K562 (cell line): ENCODE results near the gene PNMA8A. TPM values are rescaled to one million over a fixed set of nuclear protein-coding genes. Genes with fewer than 3 reads are reported as not detected.

ENCODE experiments used
- ATAC-seq: fragments of 200-7000 bp; cut with Tn5 transposase; 3 replicates; pipeline ENCODE4 v1.9.1; 2020; ENCODE audit warnings: moderate library complexity
- BruUV-seq: library from RNA; stranded (reverse); fragments of 400-500 nt; replicated peaks from 2 replicates; lab custom pipeline; 2021; lab: Mats Ljungman, UMichigan
- CTCF ChIA-PET: fragments of 300-600 bp; formaldehyde crosslinking; extraction: SDS; loops from one replicate; lab custom pipeline; 2021; ENCODE audit warnings: low intra/inter-chr PET ratio; lab: Yijun Ruan, JAX
- POLR2A ChIA-PET: fragments of 300-600, 350-650 bp; sonication (Branson Sonifier 250); formaldehyde crosslinking; extraction: SDS; loops from one replicate; lab custom pipeline; 2021; ENCODE audit warnings: antibody characterized with exemption, inconsistent platforms; lab: Yijun Ruan, JAX
- DNase-seq, 4 experiments: peaks; one replicate each; pipeline versions ENCODE4 v3.0.0 to v3.0.0-alpha.2; 2011 to 2018; ENCODE audit warnings: low spot score in 3 of 4, mixed read lengths in 3 of 4; ENCODE audit errors: extremely low read depth in 1 of 4
- FAIRE-seq: peaks from 2 replicates; lab custom pipeline; 2011; peaks lifted over from hg19 to GRCh38; lab: Jason Lieb, UNC
- H2AFZ ChIP-seq: 2 replicates; pipeline ENCODE4 v1.6.0; 2011; ENCODE audit warnings: low read depth, low read length, control low read depth, inconsistent platforms
- H3K27ac ChIP-seq: fragments of 200-600 bp; 3 replicates; pipeline ENCODE4 v1.8.0; 2011; ENCODE audit warnings: low read depth, mild to moderate bottlenecking, control low read depth, inconsistent platforms, low read length, moderate library complexity, mixed read lengths; ENCODE audit errors: extremely low read depth
- H3K27me3 ChIP-seq, 2 experiments: fragments of 300-600 bp in 1 of 2; 2 replicates in 1 of 2; 3 replicates in 1 of 2; pipeline versions ENCODE4 v1.6.0 to v1.8.0; 2011; ENCODE audit warnings: inconsistent platforms in 2 of 2, low read length in 2 of 2, mild to moderate bottlenecking in 1 of 2, mixed read lengths in 1 of 2, moderate library complexity in 1 of 2; ENCODE audit not compliant: control insufficient read depth in 2 of 2, insufficient read depth in 2 of 2
- H3K36me3 ChIP-seq: fragments of 300-600 bp; 3 replicates; pipeline ENCODE4 v1.8.0; 2011; ENCODE audit warnings: mild to moderate bottlenecking, low read length, inconsistent platforms; ENCODE audit not compliant: control insufficient read depth, insufficient read depth
- H3K4me1 ChIP-seq, 2 experiments: fragments of 200-600 bp in 1 of 2; replicated peaks in 1 of 2; 2 replicates in 1 of 2; 3 replicates in 1 of 2; pipeline versions ENCODE4 v1.5.1 to v1.8.0; 2011; ENCODE audit warnings: inconsistent platforms in 2 of 2, low read length in 2 of 2, mild to moderate bottlenecking in 1 of 2, mixed read lengths in 1 of 2, moderate library complexity in 1 of 2; ENCODE audit not compliant: control insufficient read depth in 2 of 2, insufficient read depth in 2 of 2
- H3K4me2 ChIP-seq: 2 replicates; pipeline ENCODE4 v1.6.1; 2011; ENCODE audit warnings: low read length, control low read depth, inconsistent platforms, mixed read lengths; ENCODE audit not compliant: insufficient read depth
- H3K4me3 ChIP-seq: fragments of 200-600 bp; sonication (generic), shearing (Covaris generic); 2 replicates; pipeline ENCODE4 v1.5.1; 2016; ENCODE audit warnings: control low read depth, inconsistent platforms
- H3K79me2 ChIP-seq: fragments of 200-600 bp; 3 replicates; pipeline ENCODE4 v1.8.0; 2011; ENCODE audit warnings: low read length, inconsistent platforms; ENCODE audit not compliant: control insufficient read depth, insufficient read depth
- H3K9ac ChIP-seq, 2 experiments: 2 replicates each; pipeline versions ENCODE4 v1.6.0 to v1.6.1; 2011; ENCODE audit warnings: low read depth in 2 of 2, low read length in 2 of 2, control low read depth in 1 of 2, inconsistent platforms in 1 of 2, mild to moderate bottlenecking in 1 of 2, mixed read lengths in 1 of 2; ENCODE audit not compliant: insufficient read depth in 1 of 2
- H3K9me1 ChIP-seq: one replicate; pipeline ENCODE4 v1.6.0; 2011; ENCODE audit warnings: inconsistent platforms, mild to moderate bottlenecking, low read length, moderate library complexity; ENCODE audit not compliant: control insufficient read depth, insufficient read depth
- H3K9me3 ChIP-seq: replicated peaks from 2 replicates; pipeline ENCODE4 v1.5.1; 2011; ENCODE audit warnings: low read depth, low read length, inconsistent platforms; ENCODE audit not compliant: control insufficient read depth, insufficient read depth
- H4K20me1 ChIP-seq: replicated peaks from 2 replicates; pipeline ENCODE4 v1.6.1; 2011; ENCODE audit warnings: low read length, inconsistent platforms, mixed read lengths; ENCODE audit not compliant: control insufficient read depth, insufficient read depth
- DIDO1 ChIP-seq: fragments of 450-650 bp; IDR thresholded peaks from 2 replicates; pipeline ENCODE4 v1.6.1; 2016; ENCODE audit warnings: low read depth, missing biosample characterization, missing genetic modification characterization
- DLX4 ChIP-seq: fragments of 250-450 bp; sonication (Bioruptor Pico); IDR thresholded peaks from 2 replicates; pipeline ENCODE4 v1.6.1; 2021; ENCODE audit warnings: mild to moderate bottlenecking
- FOXP4 ChIP-seq: sonication (generic); formaldehyde crosslinking; IDR thresholded peaks from 2 replicates; pipeline ENCODE4 v1.8.0; 2022; ENCODE audit warnings: mild to moderate bottlenecking, missing genetic modification reagents, borderline replicate concordance
- HNRNPLL ChIP-seq: fragments of 200-400 bp; formaldehyde crosslinking; IDR thresholded peaks from 2 replicates; pipeline ENCODE4 v1.6.1; 2017; ENCODE audit warnings: low read length, low read depth, mild to moderate bottlenecking; ENCODE audit not compliant: poor library complexity, severe bottlenecking
- MAFF ChIP-seq: IDR thresholded peaks from 2 replicates; pipeline ENCODE4 v1.6.1; 2012; ENCODE audit warnings: low read length, improper control_type of control experiment
- OTX1 ChIP-seq: fragments of 450-650 bp; formaldehyde crosslinking; IDR thresholded peaks from 2 replicates; pipeline ENCODE4 v1.4.0; 2022; ENCODE audit warnings: mild to moderate bottlenecking
- TCFL5 ChIP-seq: fragments of 250-450 bp; sonication (Bioruptor Pico); conservative IDR thresholded peaks from 2 replicates; pipeline ENCODE4 v1.6.1; 2021; ENCODE audit warnings: mild to moderate bottlenecking, moderate library complexity, matching md5 sums
- ZBTB7A ChIP-seq: IDR thresholded peaks from 2 replicates; pipeline ENCODE4 v1.6.1; 2011; ENCODE audit warnings: low read depth, mild to moderate bottlenecking, low read length, moderate library complexity, borderline replicate concordance; ENCODE audit not compliant: control insufficient read depth
- ZNF121 ChIP-seq: sonication (generic); formaldehyde crosslinking; conservative IDR thresholded peaks from 2 replicates; pipeline ENCODE4 v1.8.0; 2022; ENCODE audit warnings: missing genetic modification reagents
- ZNF57 ChIP-seq: fragments of 450-650 bp; formaldehyde crosslinking; IDR thresholded peaks from 2 replicates; pipeline ENCODE4 v1.4.0; 2020; ENCODE audit warnings: mild to moderate bottlenecking, moderate library complexity
- ZNF695 ChIP-seq: fragments of 450-650 bp; formaldehyde crosslinking; IDR thresholded peaks from 2 replicates; pipeline ENCODE4 v1.4.0; 2020; ENCODE audit warnings: mild to moderate bottlenecking, moderate library complexity
- WGBS: fragments of 100-300 bp; shearing (Covaris generic); methylation state at CpG from one replicate; pipeline ENCODE4 v1.1.6; 2016; ENCODE audit warnings: low coverage, mixed read lengths; ENCODE audit not compliant: insufficient coverage; ENCODE audit errors: missing lambda C conversion rate; 5-methylcytosine and 5-hydroxymethylcytosine counted together
- in situ Hi-C: fragments of 300-500 bp; cut with MboI; formaldehyde crosslinking; loops from 4 replicates; pipeline ENCODE4 v1.15.0; 2018; ENCODE audit warnings: inconsistent platforms, mixed read lengths
- intact Hi-C: fragments of 100-400 bp; cut with micrococcal nuclease; formaldehyde crosslinking; loops from 2 replicates; pipeline ENCODE4 v1.14.2; 2022
- polyA plus RNA-seq, 8 experiments: library from polyadenylated mRNA; depleted of rRNA in 4 of 8; stranded (reverse) in 5 of 8; unstranded in 3 of 8; fragments of >200 nt; fragmentation: Nextera tagmentation in 2 of 8; fragmentation: Illumina TruSeq in 1 of 8; extraction: Ambion mirVana in 2 of 8; extraction: Trizol in 1 of 8; gene quantifications; 2 replicates each; pipeline versions ENCODE4 v1.2.1 to v1.2.3, GENCODE V29; 2011 to 2014; ENCODE audit warnings: inconsistent platforms in 1 of 8, missing spikeins in 1 of 8
- total RNA-seq, 7 experiments: library from RNA; depleted of rRNA in 6 of 7; stranded (reverse); fragments of >200 nt in 6 of 7; fragmentation: Illumina TruSeq in 2 of 7; extraction: Trizol in 2 of 7; gene quantifications; 2 replicates each; pipeline versions ENCODE4 v1.2.1 to v1.2.3, GENCODE V29; 2011 to 2021; ENCODE audit warnings: low replicate concordance in 1 of 7
- TF ChIP-seq, protein P1 (sequence below): fragments of 250-450 bp; sonication (Bioruptor Pico); IDR thresholded peaks from 2 replicates; pipeline ENCODE4 v1.8.0; 2022; ENCODE audit warnings: inconsistent platforms

The PNMA8A gene
- total and polyA plus RNA-seq, 9 of the 15 experiments (the other 6 are each of a cell fraction or from before 2014, with no cell fraction given), result 6.6 to 23.8 (median 14.9) TPM

GRCh38 chr19:46450737-46451136, 20.6 kb downstream of the PNMA8A start:
- Histone ChIP-seq H3K4me2 (no peak overlapping the region), H3K79me2 (no peaks in the 10 kb centered on the region), H2AFZ (no peak overlapping the region), H3K36me3 (no peaks in the 10 kb centered on the region), H3K27ac (no peak overlapping the region), H3K9me1 (no peaks in the 10 kb centered on the region), H3K4me3 (no peak overlapping the region), H3K9ac (no peak overlapping the region), H4K20me1 (no peaks in the 10 kb centered on the region), H3K27me3 (peaks cover 18 to 30% of the 10 kb centered on the region in 2 experiments), H3K9me3 (peaks cover 2% of the 10 kb centered on the region), H3K4me1 (no peaks in the 10 kb centered on the region)
- in situ Hi-C loops (no loop called here), intact Hi-C loops (no loop called here)
- ATAC-seq, result no peak
- 1% methylated on average over 5 of the region's 5 CpGs for WGBS
- no peak for FAIRE-seq
- no peak for DNase-seq
- no TSS peak for BruUV-seq
- POLR2A ChIA-PET, result interaction anchor here (1.1 kb wide), 1 partner anchor 19 kb away, joined by 4 read pairs; no protein-coding TSS in a partner anchor
- CTCF ChIA-PET, result no interaction called here
- no peak for TF ChIP-seq ZNF695 (CRISPR knock-in tag)
- no peak for TF ChIP-seq ZNF57 (CRISPR knock-in tag)
- TF ChIP-seq DIDO1, result no peak
- TF ChIP-seq, protein P1, sequence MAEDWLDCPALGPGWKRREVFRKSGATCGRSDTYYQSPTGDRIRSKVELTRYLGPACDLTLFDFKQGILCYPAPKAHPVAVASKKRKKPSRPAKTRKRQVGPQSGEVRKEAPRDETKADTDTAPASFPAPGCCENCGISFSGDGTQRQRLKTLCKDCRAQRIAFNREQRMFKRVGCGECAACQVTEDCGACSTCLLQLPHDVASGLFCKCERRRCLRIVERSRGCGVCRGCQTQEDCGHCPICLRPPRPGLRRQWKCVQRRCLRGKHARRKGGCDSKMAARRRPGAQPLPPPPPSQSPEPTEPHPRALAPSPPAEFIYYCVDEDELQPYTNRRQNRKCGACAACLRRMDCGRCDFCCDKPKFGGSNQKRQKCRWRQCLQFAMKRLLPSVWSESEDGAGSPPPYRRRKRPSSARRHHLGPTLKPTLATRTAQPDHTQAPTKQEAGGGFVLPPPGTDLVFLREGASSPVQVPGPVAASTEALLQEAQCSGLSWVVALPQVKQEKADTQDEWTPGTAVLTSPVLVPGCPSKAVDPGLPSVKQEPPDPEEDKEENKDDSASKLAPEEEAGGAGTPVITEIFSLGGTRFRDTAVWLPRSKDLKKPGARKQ (CRISPR knock-in tag), result no peak
- TF ChIP-seq DLX4, result no peak
- no peak for TF ChIP-seq ZNF121 (CRISPR knock-in tag)
- no peak for TF ChIP-seq HNRNPLL
- no peak for TF ChIP-seq MAFF
- TF ChIP-seq ZBTB7A, result no peak
- TF ChIP-seq FOXP4 (CRISPR knock-in tag), result no peak
- TF ChIP-seq OTX1 (CRISPR knock-in tag), result no peak
- no peak for TF ChIP-seq TCFL5 (CRISPR knock-in tag)
- TF ChIP-seq, all 486 proteins: peak for 0
